HG03460 (cell line): ENCODE results near the gene BTN1A1.
A peak's percentile ranks its signal among the peaks of the same experiment; 100 is the strongest.
"Not testable (repeated sequence)": the region's sequence is repeated elsewhere in the genome, so short reads cannot be mapped to it uniquely, and the experiment has no call there.

Experiments used
- ATAC-seq: cut with Tn5 transposase; IDR thresholded peaks from one replicate; pipeline ENCODE4 v1.9.1; 2021; ENCODE audit not compliant: unreplicated experiment

Gene BTN1A1

DNA sequence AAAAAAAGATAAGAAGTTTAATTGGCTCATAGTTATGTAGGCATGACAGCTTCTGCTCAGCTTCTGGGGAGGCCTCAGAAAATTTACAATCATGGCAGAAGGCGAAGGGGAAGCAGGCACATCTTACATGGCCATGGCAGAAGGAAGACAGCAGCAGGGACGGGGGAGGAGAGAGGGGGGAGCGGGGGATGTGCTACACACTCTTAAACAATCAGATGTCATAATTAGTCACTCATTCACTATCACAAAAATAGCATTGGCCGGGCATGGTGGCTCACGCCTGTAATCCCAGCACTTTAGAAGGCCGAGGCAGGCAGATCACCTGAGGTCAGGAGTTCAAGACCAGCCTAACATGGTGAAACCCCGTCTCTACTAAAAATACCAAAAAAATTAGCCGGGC lies 10.9 kb downstream of the BTN1A1 start:
- ATAC-seq, result not testable (repeated sequence)

DNA sequence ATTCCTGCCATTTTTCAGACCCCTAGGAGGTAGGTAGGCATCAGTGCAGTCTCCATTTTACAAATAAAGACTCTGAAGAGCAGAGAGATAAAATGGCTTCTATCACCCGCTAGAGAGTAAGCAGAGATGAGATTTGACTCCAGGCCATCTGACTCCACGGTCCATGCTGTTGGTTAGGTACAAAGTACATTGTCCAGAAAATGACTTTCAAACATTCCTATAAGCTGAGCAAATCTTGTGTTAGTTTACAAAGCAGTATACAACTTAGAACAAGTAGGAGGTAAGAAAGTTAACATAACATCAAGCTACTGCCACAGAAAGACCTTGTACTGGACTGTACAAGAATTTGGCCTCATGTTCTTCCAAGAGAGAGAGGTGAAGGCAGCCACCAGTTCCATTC lies 14.9 kb downstream of the BTN1A1 start:
- no peak for ATAC-seq

DNA sequence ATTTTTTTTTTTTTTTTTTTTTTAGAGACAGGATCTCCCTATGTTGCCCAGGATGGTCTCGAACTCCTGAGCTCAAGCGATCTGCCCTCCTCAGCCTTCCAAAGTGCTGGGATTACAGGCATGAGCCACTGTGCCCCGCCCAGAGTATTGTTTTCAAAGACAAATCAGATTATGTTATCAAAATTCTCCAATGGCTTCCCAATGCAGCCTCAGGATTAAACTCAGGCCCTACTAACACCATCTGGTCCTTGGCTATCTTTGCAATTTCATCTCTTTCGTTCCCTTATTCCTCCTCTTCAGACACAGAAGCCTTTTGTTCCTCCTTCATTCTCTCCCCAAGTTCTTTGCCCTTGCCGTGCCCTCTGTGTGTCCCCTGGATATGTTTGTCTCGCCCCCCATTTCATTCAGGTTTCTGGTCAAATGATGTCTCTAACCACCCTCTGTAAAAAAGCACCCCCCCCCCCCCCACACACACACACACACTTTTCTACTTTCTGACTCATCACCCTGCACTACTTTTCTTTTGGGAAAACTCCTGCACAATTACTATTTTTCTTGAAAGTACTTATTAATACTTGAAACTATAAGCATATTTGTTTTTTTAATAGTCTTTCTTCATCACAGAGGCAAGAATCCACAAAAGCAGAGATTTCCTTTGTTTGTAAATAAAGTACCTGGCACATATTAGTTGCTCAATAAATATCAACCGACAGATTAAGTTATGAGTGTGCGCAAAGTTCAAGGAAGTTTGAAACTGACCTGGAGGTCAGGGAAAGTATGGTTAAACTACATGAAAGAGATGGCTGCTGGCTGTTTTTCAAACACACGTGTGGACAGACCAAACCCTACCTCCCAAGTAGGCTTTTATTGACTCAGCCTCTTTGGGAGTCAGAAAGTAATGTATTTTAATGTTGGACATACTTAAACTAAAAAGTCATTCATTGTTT lies 16.7 kb downstream of the BTN1A1 start:
- ATAC-seq, result no peak

DNA sequence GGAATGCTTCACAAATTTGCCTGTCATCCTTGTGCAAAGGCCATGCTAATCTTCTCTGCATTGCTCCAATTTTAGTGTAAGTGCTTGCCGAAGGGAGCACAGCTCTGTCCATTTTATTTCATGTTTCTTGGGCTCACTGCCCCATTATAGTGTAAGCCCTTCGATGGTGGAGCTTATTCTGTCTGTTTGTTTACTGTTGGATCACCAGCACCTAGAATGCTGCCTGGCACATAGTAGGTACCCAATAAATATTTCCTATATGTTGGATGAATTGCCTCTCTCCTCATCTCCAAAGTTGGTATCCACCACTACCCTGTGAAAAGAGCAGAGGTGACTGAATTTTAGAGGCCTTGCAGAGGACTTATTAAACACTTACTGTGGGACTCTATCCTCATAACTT lies 19.3 kb downstream of the BTN1A1 start:
- no peak for ATAC-seq

DNA sequence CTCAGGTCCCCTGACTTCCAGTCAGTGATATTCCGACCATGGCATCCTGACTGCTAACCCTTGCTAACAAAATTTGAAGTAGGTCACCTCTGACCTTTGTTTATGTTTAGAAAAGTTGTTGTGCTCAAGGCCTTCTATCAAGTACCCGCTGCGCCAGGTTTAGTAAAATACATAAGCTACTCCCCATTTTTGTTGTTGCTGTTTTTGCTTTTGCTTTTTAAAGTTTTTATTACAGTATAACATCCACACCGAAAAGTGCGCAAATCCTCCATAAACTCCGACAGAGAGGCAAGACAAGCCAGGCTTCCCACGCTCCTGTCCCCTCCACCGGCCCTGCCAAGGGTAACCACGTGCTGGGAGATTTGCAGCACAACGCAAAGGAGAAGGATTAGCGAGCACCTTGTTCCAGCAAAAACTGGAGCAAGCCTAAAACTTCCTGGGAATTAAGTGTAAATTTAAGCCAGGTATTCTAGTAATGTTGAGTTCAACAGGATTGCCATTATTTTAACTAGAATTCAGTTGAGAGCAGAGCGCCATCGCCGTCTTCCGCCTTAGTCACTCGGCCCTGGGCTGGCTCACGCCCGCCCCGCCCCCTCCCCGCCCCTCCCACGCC lies 20.2 kb downstream of the BTN1A1 start:
- ATAC-seq, result peak; percentile 35

DNA sequence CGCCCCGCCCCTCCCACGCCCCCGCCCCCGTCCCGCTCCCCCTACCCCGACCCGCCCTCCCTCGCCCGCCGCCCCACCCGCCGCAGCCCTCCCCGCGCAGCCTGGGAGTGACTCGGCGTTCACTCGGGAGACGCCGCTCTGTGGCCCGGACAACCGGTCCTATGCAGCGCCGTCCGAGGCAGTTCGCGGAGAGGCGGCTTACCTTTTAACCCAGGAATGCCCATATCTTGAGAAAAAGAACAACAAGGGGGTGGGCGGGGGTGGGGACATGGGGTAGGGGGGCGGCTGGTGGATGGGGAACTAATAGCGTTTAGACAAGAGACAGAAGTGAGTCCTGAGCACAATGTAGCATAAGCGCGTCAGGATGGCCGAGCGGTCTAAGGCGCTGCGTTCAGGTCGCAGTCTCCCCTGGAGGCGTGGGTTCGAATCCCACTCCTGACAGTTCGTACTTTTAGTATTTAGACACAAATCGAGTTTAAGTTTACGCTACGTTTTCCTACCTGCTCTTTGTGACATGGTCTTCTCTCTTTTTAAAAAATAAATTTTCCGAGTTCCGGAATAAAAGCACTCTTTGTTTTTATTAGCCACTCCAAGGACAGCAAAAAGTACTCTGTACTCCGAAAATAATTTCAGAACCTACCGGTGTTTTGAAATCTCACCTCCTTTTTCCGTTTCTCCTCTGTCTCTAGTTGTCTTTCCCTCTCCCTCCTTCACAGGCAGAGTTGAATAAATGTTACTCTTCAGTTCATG lies 20.9 kb downstream of the BTN1A1 start:
- ATAC-seq, result peak; percentile 54

DNA sequence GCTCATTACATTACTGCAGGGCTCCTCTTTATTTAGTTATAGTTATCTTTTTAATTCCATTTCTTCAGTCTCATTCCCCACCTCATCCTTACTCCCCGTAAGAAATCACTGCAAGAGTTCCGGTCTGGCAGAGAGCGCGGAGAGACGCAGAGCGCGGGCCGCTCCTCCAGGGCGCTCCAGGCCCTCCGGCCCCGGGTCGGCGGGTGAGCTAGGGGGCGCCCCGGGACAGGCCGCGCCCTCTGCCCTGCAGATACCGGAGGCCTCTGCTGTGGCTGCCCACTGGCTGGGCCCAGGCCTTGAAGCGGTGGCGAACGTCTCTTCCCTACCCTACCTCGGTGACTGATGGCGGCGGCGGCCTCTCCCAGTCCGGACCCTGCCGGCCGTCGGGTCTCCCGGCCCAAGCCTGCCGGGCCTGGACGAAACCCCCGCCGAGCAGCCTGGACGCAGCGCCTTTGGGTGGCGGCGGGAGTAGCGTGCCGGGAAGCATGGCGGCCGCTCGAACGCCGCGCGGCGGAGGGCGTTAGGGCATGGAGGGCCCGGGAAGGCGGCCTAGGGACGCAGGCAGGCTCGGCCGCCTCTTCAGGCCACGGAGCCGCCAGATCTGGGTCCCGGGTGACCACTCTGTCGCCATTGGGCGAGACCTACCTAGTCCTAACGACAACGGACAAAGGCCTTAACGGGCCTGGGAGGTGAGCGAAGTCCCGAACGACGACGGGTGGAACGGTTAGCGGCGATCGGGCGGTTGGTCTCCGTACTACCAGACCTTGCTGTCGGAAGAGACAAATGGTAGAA lies 21.7 kb downstream of the BTN1A1 start:
- ATAC-seq, result peak; percentile 71

DNA sequence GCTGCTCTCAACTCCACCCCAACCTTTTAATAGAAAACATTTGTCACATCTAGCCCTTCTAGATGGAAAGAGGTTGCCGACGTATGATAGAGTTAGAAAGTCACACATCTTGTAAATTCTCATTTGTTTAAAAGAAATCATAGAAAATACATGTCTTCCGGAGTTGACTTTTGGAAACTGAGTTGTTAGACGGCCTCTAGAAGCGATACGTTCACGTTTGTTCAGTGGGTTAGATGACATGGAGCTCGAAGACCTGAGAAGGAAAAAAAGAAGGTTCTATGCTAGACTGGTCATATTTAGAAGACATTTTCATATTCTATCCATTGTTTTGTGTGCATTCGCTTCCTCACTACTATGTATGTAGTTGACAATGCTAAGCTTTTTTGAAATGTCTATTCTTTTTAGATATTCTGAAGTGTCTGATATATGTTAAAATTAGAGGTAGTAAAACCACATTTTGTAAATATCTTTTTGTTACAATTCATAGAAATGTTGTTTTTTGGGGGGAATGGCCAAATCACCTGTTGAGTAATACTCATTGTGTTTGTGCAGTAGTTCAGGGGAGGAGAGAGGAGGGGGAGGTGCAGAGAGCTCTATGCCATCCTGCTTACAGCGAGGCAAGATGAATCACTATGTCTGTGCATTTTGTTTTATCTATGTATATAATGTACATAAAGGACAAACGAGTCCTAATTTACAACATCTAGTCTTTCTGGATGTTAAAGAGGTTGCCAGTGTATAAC lies 22.6 kb downstream of the BTN1A1 start:
- ATAC-seq, result not testable (repeated sequence)

DNA sequence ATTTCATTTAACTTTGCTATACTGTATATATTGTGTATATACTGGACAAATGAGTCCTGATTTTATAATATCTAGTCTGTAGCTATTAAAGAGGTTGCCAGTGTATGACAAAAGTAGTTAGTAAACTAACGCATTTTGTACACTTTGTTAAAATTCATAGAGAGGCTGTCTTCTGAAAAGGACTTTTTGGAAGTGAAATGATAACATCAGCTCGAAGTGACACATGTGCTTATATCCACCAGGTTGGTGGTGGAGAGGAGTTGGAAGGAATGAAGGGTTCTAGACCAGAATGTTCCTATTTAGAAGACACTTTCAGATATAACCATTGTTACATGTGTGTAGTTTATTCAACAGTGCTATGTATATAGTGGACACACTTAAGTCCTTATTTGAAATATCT lies 24.2 kb downstream of the BTN1A1 start:
- ATAC-seq, result not testable (repeated sequence)

DNA sequence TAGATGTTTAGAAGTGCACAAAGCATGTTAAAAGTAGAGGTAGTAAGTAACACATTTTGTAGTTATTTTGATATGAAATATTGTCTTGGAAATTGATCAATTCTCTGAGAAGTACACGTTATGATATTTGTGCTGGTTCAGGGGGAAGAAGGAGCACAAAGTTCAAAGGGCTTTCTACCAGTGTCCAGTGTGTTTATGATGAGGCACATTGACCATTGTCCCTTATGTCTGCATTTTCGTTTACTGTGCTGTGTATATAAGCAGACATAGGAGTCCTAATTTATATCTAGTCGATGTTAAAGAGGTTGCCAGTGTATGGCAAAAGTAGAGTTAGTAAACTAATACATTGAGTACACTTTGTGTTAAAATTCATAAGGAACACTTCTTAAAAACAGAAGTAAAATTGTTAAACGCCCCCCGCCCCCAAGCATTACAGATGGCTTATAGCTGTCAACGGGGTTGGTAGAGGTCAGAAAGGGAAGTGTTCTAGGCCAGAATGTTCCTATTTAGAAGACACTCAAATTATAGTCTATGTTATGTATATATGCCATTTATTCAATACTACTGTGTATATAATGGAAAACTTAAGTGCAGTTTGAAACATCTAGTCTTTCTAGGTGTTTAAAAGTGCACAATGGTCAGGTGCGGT lies 24.7 kb downstream of the BTN1A1 start:
- no peak for ATAC-seq

DNA sequence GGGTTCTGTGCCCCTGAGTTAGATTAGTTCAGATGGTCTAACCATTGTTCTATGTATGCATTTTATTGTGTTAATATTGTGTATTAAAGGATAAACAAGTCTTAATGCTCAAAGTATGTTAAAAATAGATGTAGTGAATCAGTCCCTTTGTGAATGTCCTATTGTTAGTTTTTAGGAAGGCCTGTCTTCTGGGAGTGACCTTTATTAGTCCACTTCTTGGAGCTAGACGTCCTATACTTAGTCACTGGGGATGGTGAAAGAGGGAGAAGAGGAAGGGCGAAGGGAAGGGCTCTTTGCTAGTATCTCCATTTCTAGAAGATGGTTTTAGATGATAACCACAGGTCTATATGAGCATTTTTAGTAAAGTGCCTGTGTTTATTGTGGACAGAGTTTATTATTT lies 25.7 kb downstream of the BTN1A1 start:
- no peak for ATAC-seq

DNA sequence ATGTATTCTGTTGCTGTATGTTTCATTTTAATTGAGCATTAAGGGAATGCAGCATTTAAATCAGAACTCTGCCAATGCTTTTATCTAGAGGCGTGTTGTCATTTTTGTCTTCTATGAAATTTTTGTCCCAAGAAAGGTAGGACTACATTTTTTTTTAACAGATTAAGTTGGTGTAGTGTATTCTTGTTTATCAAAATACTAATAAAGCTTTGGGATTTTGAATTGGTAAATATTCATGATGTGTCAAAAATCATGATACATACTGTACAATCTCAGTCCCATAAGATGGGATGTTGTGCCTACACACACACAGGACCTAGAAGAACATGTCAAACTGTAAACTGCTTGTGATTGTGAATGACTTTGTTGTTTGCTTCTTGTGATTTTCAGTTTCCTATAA lies 26.8 kb downstream of the BTN1A1 start:
- no peak for ATAC-seq

DNA sequence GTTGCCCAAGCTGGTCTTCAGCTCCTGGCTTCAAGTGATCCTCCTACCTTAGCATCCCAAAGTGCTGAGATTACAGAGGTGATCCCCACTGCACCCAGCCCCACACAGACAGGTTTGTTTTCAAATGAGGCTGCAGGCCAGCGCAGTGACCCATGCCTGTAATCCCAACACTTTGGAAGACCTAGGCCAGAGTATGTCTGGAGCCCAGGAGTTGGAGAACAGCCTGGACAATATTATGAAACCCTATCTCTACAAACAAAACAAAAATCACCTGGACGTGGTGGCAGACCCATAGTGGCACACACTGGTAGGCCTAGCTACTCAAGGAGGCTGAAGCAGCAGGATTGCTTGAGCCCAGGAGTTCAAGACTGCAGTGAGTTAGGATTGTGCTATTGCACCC lies 30.1 kb downstream of the BTN1A1 start:
- no peak for ATAC-seq

DNA sequence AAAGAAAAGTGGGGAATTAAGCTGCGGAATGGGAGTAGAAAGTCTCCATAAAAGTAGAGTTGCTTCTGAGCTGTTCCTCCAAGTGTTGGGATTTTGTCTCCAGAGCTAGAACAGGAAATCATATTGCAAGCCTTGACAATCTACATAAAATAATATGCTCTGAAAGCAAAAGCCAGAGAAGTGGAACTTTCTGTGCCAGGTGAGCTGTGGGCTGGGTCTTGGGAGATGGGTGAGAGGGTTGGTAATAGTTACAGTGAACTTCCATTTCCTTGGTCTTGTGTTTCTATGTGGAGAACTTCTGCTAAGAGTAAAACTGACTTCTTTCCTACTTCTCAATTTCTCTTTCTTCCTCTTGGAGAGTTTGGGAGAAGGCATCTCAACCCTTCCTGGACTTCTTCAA lies 31.8 kb downstream of the BTN1A1 start:
- no peak for ATAC-seq

DNA sequence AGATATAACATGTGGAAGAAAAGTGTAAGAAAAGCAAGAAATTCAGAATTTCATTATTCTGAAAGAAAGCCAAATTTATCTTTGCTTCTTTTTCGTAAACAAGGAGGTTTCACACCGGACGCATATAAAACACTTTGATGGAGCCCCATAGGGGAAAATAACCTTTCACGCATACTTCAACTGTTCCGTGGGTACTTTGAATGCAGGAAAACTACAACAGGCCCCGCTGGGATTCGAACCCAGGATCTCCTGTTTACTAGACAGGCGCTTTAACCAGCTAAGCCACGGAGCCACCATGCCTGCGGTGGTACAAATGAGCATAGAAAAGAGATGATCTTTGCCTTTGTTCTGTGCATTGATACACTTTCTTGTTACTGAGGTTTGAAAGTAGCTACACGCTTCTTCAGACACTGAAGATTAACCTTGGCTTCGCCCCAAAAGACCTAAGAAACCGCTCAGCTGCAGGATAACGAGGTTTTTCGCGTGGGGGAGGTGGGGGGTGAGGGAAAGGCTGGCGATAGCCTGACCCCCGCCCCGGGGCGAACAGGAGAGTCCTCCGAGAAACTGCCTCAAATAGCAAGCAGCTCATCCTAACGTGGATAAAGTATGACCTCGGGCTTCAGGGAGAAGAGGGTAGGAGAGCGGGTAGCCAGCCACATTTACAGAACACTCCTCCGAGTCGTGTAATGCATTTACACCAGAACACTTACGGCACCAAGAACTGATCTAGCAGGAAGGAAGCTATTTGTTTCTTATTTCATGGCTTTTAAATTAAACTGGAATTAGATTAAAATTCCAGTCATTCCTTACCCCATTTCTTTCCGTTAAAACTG lies 32.8 kb downstream of the BTN1A1 start:
- no peak for ATAC-seq

DNA sequence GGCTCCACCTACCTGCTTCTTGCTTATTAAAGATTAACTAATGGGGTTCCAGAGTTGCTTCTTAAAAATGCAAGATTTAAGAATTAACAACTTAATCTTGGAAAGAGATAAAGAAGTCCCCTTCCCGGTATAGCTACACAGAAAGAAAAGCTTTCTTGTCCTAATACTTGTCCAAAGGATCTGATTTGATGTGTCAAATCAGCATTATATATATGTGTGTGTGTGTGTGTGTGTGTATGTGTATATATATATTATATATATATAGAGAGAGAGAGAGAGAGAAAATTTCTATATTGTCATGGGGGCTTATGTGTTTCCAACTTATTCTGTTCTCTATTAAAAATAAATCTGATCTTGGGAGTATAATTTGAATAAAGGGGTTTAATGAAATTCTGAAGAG lies 33.4 kb downstream of the BTN1A1 start:
- no peak for ATAC-seq

DNA sequence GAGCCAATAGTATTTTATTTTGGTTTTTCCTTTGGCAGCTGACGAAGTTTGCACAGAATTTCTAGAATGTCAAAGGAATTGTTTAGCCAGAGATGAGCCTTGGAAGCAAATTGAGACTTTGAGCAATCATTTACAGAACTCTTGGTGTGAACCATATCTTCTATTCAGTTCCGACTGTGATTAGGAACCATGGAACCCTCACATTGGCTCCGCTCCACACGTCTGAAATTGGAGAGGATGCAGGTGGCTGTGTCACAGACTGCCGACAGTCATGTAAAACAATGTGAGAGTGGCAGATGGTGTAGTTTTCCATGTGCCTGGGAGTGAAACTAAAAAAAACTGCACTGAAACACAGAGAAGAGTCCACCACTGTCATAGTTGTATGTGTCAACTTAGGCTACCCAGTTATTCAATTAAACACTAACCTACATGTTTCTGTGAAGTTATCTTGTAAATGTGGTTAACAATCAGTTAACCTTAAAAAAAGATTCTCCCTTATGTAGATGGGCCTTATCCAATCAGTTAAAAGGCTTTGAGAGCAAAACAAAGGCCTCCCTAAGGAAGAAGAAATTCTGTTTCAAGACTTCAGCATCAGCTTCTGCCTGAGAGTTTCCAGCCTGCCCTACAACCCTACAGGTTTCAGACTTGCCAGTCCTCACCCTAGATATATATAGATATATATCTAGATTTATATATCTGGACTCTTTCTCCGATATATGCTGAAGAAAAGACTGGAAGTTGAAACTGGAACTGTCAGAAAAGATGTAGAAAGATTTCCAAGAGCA lies 34.8 kb downstream of the BTN1A1 start:
- ATAC-seq, result no peak

DNA sequence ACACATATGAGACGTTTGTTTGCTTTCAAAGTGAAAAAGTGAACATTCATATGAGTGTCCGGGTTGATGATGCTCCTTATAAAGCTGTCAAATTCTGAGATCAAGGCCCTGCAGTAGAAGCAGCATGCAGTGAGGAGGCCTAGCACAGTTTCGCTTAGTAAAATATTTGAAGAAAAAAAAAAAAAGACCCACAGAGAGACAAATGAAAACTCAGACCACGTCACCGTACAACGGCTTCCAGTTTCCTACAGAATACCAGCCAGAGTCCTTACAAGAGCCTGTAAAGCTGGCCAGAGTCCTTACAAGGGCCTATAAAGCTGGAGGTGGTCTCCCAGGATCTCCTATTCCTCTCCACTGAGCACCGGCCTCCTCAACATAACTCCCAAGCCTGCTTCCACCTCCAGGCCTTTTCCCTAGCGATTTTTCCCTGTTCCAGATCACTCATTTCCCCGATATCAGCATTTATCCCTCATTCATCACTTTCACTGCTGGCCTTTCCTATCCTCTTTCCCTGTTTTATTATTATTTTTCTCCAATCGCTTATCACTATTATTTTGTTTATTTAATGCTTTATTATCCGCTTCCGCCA lies 36.6 kb downstream of the BTN1A1 start:
- ATAC-seq, result no peak
